ENCODE data around the gene UBALD1. TPM values are rescaled to one million over a fixed set of nuclear protein-coding genes. Genes with fewer than 3 reads are reported as not detected.
A peak's percentile ranks its signal among the peaks of the same experiment; 100 is the strongest.

The UBALD1 gene
- total and polyA plus RNA-seq, 9 of the 15 experiments (the other 6 are each of a cell fraction or from before 2014, with no cell fraction given): 1.3 to 38.0 (median 6.2) TPM; not detected in 2

DNA sequence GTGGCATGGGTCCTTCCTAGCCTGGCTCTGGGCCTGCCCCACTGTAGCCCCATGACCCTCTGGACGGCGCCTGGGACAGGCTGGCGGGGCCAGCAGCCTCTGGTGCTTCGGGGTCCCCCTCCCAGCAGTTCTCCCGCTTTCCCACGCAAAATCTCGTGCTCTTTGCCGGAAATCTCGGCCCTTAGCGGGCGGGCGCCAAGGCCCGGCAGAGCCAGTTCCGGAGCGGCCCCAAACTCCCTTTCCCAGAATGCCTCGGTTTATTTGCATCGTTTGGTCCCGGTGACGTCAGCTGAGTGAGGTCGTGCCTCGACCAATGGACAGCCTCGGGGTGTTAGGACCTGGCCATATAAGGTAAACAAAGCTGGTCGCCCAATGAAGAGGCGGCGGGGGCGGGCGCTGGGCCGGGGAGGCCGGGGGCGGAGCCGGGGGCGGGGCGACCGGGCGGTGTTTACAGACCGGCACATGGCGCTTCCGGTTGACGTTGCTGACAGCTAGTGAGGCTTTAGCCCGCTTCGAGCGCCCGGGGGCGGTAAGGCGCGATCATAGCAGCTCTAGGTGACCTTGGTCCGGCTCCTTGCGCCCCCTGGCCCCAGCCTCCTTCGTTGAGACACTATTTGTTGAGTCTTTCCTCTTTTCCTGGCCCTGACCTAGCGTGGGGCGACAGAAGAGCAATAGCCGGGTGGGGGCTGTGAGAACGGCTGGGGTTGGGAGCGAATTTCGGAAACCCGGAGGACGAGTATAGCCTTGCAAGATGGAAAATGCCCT lies 1.5 kb upstream of the UBALD1 start (continued):
- TF ChIP-seq DACH1 (IDR thresholded peaks at IDR 0.05; ENCODE audit: partially characterized antibody) (no peak), TAF15 (IDR thresholded peaks at IDR 0.05; ENCODE audit: low read depth, low read length) (no peak), TCF7L2 (IDR thresholded peaks at IDR 0.05; ENCODE audit: low read depth, low read length) (no peak), MAFF (IDR thresholded peaks at IDR 0.05; ENCODE audit: low read length) (peak; percentile 21; the same call in 1 of the 2 replicates), SNIP1 (IDR thresholded peaks at IDR 0.05; ENCODE audit: low read depth) (no peak), PHF8 (IDR thresholded peaks at IDR 0.05; ENCODE audit: borderline replicate concordance, low read length) (peak; percentile 60), ZC3H8 (IDR thresholded peaks at IDR 0.05) (no peak), JUN (IDR thresholded peaks at IDR 0.05; ENCODE audit: borderline replicate concordance, low read depth, low read length) (peak; percentile 50; the same call in 1 of the 2 replicates), JUN (CRISPR knock-in tag; IDR thresholded peaks at IDR 0.05; ENCODE audit: borderline replicate concordance) (no peak), ZNF24 (IDR thresholded peaks at IDR 0.05) (no peak), GABPA (tag; conservative IDR thresholded peaks at IDR 0.05; ENCODE audit: low read depth) (peak; percentile 92), GMEB1 (CRISPR knock-in tag; IDR thresholded peaks at IDR 0.05) (0 out of 2 replicates have a peak, but pooled peaks have one; percentile 27), FOXA3 (CRISPR knock-in tag; conservative IDR thresholded peaks at IDR 0.05 in 1 of 2, IDR thresholded peaks at IDR 0.05 in 1 of 2) (peak; percentile 12 to 73; a peak in 2 of 4 replicates)
- TF ChIP-seq, protein P1, sequence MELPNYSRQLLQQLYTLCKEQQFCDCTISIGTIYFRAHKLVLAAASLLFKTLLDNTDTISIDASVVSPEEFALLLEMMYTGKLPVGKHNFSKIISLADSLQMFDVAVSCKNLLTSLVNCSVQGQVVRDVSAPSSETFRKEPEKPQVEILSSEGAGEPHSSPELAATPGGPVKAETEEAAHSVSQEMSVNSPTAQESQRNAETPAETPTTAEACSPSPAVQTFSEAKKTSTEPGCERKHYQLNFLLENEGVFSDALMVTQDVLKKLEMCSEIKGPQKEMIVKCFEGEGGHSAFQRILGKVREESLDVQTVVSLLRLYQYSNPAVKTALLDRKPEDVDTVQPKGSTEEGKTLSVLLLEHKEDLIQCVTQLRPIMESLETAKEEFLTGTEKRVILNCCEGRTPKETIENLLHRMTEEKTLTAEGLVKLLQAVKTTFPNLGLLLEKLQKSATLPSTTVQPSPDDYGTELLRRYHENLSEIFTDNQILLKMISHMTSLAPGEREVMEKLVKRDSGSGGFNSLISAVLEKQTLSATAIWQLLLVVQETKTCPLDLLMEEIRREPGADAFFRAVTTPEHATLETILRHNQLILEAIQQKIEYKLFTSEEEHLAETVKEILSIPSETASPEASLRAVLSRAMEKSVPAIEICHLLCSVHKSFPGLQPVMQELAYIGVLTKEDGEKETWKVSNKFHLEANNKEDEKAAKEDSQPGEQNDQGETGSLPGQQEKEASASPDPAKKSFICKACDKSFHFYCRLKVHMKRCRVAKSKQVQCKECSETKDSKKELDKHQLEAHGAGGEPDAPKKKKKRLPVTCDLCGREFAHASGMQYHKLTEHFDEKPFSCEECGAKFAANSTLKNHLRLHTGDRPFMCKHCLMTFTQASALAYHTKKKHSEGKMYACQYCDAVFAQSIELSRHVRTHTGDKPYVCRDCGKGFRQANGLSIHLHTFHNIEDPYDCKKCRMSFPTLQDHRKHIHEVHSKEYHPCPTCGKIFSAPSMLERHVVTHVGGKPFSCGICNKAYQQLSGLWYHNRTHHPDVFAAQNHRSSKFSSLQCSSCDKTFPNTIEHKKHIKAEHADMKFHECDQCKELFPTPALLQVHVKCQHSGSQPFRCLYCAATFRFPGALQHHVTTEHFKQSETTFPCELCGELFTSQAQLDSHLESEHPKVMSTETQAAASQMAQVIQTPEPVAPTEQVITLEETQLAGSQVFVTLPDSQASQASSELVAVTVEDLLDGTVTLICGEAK (IDR thresholded peaks at IDR 0.05): peak; percentile 80
- TF ChIP-seq, protein P1 (CRISPR knock-in tag; IDR thresholded peaks at IDR 0.05): no peak
- TF ChIP-seq, protein P2, sequence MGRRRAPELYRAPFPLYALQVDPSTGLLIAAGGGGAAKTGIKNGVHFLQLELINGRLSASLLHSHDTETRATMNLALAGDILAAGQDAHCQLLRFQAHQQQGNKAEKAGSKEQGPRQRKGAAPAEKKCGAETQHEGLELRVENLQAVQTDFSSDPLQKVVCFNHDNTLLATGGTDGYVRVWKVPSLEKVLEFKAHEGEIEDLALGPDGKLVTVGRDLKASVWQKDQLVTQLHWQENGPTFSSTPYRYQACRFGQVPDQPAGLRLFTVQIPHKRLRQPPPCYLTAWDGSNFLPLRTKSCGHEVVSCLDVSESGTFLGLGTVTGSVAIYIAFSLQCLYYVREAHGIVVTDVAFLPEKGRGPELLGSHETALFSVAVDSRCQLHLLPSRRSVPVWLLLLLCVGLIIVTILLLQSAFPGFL (CRISPR knock-in tag; IDR thresholded peaks at IDR 0.05): no peak
